Brain microvascular endothelial cell (primary cell): ENCODE results near the gene SENP2.

Experiments
- DNase-seq: peaks from one replicate; pipeline ENCODE4 v3.0.0-alpha.2; 2020
- H3K27ac ChIP-seq: fragments of 250-450 bp; sonication (Bioruptor Pico); 2 replicates; pipeline ENCODE4 v1.5.1; 2020; ENCODE audit warnings: mild to moderate bottlenecking, moderate library complexity
- H3K27me3 ChIP-seq: fragments of 250-450 bp; sonication (Bioruptor Pico); replicated peaks from 2 replicates; pipeline ENCODE4 v1.5.1; 2020; ENCODE audit warnings: mild to moderate bottlenecking
- H3K36me3 ChIP-seq: fragments of 250-450 bp; sonication (Bioruptor Pico); replicated peaks from 2 replicates; pipeline ENCODE4 v1.5.1; 2020; ENCODE audit warnings: mild to moderate bottlenecking
- H3K4me3 ChIP-seq: 2 replicates; pipeline ENCODE4 v1.5.1; 2011; ENCODE audit warnings: low read depth, mild to moderate bottlenecking, control low read depth, low read length, moderate library complexity
- CTCF ChIP-seq: IDR thresholded peaks from 2 replicates; pipeline ENCODE4 v1.5.1; 2011; ENCODE audit warnings: low read depth, mild to moderate bottlenecking, moderate library complexity, low read length, control low read depth, inconsistent platforms; ENCODE audit errors: missing control alignments
- in situ Hi-C: cut with HindIII; loops from 2 replicates; pipeline ENCODE4 v1.10.0; 2017; ENCODE audit warnings: low sequenced_read_pairs, low pct_ligation_motif_present

Gene SENP2

GRCh38 chr3:185625784-185626183 is 39.7 kb downstream of the SENP2 start:
- H3K27ac ChIP-seq, result no peak overlapping the region
- no peak for TF ChIP-seq CTCF
- H3K36me3 ChIP-seq, result peaks cover 28% of the 10 kb centered on the region
- DNase-seq, result no peak
- no peaks in the 10 kb centered on the region for H3K27me3 ChIP-seq
- H3K4me3 ChIP-seq, result no peak overlapping the region
- in situ Hi-C loops, result no loop called here

- no peak for TF ChIP-seq CTCF
- Histone ChIP-seq H3K27ac (peak overlapping the region; percentile 23), H3K27me3 (no peaks in the 10 kb centered on the region), H3K36me3 (peaks cover 24% of the 10 kb centered on the region), H3K4me3 (no peak overlapping the region)
- in situ Hi-C loops, result no loop called here
- DNase-seq, result no peak
These were observed 43.6 kb downstream of the SENP2 start for GRCh38 chr3:185629554-185630181.

GRCh38 chr3:185630182-185630622 is 44.1 kb downstream of the SENP2 start:
- in situ Hi-C loops, result no loop called here
- H3K36me3 ChIP-seq, result peaks cover 24% of the 10 kb centered on the region
- H3K27ac ChIP-seq, result peak overlapping the region; percentile 23
- H3K27me3 ChIP-seq, result no peaks in the 10 kb centered on the region
- DNase-seq, result peak; percentile 53
- TF ChIP-seq CTCF, result no peak
- H3K4me3 ChIP-seq, result no peak overlapping the region

- DNase-seq, result no peak
- in situ Hi-C loops, result no loop called here
- no peak overlapping the region for H3K27ac ChIP-seq
These were observed 45.0 kb downstream of the SENP2 start for GRCh38 chr3:185631108-185631507.

GRCh38 chr3:185631508-185632206 is 45.6 kb downstream of the SENP2 start:
- no peak for DNase-seq
- Histone ChIP-seq H3K27me3 (no peaks in the 10 kb centered on the region), H3K4me3 (no peak overlapping the region), H3K27ac (no peak overlapping the region), H3K36me3 (peaks cover 18% of the 10 kb centered on the region)
- in situ Hi-C loops, result no loop called here
- no peak for TF ChIP-seq CTCF

More at GRCh38 chr3:185631108-185631507, 45.0 kb downstream of the SENP2 start:
- Histone ChIP-seq H3K27me3 (no peaks in the 10 kb centered on the region), H3K4me3 (no peak overlapping the region), H3K36me3 (peaks cover 23% of the 10 kb centered on the region)
- no peak for TF ChIP-seq CTCF
